Measurements from ENCODE around the gene UBAC2. TPM values are rescaled to one million over a fixed set of nuclear protein-coding genes. Genes with fewer than 3 reads are reported as not detected.

The UBAC2 gene
- total RNA-seq, 1 donor from 2014 or later, result 33.8 TPM

DNA sequence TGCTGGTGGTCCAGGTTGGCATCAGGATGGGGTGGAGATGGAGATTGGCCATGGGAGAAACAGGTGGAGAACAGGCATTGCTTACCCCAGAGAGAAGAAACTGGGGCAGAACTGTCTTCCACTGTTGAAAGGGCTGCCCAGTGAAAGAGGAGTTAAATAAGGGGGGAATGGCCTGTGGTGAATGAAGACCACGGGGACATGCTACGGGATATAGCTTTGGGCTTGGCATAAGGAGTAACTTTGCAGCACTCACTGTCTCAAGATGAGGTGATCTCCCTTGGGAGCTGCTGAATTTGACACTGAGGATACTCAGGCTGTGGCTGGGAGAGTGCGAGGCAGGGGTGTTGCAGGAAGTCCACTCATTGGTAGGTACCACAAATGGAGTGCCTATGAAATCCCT, 68.2 kb downstream of the UBAC2 start:
- no peak for DNase-seq (ENCODE audit: low read depth, low spot score)

DNA sequence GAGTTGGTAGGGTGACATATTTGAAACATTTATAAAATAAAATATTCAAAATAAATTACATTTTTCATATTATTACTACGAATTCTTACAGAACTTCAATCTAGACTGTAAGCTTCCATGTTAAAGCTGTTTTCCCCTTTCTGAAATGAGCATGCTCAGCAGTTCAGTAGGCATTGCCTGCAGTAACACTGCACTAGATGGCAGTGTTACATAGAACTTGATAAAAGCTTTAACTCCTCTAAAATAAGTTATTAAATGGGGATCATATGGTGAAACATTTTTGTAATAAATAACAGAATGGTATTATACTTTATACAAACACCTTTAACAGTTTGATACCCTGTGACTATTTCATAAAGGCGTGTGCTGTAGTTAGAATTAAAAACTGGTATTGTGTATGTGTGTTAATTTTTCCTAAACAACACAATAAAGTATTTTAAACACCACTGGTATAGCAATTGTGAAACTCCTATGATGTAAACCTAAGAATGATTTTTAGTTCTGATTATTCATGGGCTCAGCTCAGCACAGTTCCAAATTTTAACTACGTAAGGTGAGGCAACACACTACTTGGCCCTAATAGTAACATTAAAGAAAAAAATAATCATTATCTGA, 69.1 kb downstream of the UBAC2 start:
- peak; percentile 22 for DNase-seq (ENCODE audit: low read depth, low spot score)

DNA sequence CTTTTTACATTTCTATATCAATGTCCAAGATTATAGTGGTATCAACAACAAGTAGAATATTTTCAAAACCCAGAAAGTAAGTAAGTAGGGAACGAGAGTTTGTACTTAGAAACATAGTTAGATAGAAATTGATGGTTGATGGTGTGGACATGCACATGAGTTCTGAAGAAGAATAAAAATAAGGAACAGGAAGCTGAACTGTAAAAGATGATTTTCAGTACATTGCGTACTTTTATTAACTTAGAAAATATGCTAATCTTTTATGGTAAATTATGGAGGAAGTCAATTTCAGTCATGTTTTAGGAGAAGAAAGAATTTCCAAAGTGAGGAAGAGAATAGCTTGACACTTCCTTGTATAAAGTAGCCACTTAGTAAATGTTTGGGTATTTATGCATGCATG, 69.9 kb downstream of the UBAC2 start:
- no peak for DNase-seq (ENCODE audit: low read depth, low spot score)

GRCh38 chr13:99271249-99271648, 70.6 kb downstream of the UBAC2 start:
- no peak for DNase-seq (ENCODE audit: low read depth, low spot score)

GRCh38 chr13:99272481-99272880, 71.8 kb downstream of the UBAC2 start:
- no peak for DNase-seq (ENCODE audit: low read depth, low spot score)

GRCh38 chr13:99273128-99273527, 72.5 kb downstream of the UBAC2 start:
- no peak for DNase-seq (ENCODE audit: low read depth, low spot score)

- DNase-seq (ENCODE audit: low read depth, low spot score), result no peak
These were observed 74.4 kb downstream of the UBAC2 start for GRCh38 chr13:99275093-99275469.

DNA sequence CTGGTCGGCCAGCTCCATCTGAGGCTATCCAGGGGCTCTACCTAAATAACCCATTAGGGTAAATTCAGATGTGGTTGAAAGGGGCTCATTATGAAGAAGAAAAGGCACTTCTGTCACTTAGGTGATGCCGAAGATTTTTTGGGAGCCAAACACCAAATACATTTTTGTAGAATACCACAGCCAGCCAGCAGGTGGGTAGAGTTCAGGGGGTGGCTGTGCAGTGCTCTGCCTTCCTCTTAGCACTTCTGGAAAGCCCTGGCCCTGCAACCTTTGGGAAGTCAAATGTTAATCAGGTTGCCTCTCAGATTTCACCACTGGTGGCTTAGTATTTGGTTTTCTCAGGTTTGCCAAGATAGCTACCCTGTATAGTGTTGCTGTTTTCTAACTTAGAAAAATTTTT, 76.1 kb downstream of the UBAC2 start:
- no peak for DNase-seq (ENCODE audit: low read depth, low spot score)

GRCh38 chr13:99277629-99278028, 77.0 kb downstream of the UBAC2 start:
- no peak for DNase-seq (ENCODE audit: low read depth, low spot score)

DNA sequence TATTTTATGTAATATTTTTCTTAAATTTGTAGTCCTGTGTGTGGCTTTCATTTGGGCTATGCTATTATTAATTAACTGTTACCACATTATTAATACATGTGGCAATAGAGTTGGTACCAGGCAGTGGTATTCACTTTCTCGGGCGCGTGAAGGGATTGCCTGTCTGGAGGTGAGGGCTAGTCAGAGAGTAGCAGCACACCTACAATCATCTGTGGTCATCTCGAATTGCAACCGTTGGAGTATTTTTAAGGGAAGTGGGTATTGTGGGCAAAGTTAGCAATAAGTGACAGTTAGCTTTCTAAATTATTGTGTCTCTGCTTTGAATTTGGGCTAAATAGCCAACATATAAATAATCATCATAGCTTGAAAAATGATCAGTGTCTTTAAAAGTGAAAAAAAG, 77.5 kb downstream of the UBAC2 start:
- DNase-seq (ENCODE audit: low read depth, low spot score), result no peak

DNA sequence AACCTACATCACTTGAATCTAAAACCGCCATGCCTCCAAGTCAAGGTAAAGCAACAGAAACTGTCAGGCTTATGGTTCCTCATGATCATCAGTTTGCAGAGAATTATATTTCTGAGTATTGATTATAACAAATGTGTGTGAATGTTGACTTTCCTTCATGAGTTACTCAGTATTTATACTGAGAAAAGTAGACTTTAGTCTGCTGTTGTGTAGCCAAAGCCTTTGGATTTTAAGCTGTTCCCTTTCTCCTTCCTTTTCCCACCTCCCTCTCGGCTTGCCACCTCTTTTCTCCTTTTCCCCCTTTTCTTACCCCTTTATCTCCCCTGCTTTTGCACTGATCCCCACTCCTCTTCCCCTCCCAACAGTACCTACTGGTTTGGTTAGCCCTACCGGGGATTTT, 78.2 kb downstream of the UBAC2 start:
- DNase-seq (ENCODE audit: low read depth, low spot score), result no peak

GRCh38 chr13:99279637-99280036, 79.0 kb downstream of the UBAC2 start:
- DNase-seq (ENCODE audit: low read depth, low spot score), result no peak

DNA sequence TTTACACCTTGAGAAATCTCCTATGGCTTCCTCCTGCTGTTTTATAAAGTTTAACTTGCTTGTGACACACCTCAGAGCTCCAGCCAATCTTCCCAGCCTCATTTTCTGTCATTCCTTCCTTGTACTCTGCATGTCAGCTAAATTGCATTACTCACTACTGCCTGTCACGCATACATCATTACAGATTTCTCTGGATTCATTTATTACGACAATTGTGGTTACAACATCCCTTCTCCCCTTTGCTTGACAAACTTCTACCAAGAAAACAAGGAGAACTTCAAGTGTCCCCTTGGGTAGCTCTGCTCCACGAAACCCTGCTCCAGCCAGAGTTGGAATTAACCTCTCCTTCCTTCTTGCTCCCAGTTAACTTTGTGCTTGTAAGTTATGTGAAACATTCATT, 79.5 kb downstream of the UBAC2 start:
- DNase-seq (ENCODE audit: low read depth, low spot score), result no peak

GRCh38 chr13:99281811-99282263, 81.2 kb downstream of the UBAC2 start:
- no peak for DNase-seq (ENCODE audit: low read depth, low spot score)

DNA sequence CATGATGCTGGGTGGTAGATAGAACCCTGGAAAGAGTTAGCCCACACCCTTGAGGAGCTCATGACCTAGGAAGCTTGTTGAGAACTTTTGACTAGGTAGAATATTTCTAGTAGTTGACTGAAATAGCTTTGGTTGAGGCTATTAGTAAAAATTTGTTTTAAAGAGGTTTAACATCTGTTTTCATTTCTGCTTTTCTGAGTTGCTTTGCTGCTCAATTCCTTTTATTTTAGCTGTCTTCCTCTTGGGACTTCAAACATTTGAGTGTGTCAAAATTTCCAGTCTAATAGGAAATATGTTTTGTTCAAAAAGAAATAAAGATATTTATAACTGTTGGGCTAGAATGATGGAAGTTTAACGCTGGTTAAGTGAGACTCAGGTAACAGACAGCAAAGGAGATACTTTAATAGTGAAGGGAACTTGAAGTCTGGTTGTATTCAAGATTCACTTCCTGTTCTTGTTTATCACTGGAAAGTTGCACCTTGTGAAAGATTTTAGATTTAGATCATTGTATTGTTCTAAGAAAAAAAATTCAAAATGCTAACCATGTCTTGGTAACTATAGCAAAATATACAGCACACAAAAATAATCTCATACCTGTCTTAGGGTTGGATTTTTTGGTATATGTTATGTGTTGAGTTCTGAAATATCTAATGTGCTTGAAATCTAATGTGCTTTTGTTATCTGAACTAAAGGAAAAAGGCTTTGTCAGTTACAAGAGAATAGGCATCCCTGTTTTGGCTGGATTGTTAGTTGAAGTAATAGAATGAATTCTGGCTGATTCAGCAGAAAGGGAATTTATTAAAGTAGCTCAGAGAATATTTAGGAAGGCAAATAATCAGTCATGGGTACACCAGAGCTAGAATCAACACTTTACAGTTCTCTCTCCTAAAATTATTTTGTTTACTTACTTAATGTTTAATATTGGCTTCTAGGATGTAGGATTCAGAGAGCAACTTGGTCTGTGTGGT, 81.9 kb downstream of the UBAC2 start:
- DNase-seq (ENCODE audit: low read depth, low spot score), result no peak

- no peak for DNase-seq (ENCODE audit: low read depth, low spot score)
These were observed 85.0 kb downstream of the UBAC2 start for GRCh38 chr13:99285432-99286182.

DNA sequence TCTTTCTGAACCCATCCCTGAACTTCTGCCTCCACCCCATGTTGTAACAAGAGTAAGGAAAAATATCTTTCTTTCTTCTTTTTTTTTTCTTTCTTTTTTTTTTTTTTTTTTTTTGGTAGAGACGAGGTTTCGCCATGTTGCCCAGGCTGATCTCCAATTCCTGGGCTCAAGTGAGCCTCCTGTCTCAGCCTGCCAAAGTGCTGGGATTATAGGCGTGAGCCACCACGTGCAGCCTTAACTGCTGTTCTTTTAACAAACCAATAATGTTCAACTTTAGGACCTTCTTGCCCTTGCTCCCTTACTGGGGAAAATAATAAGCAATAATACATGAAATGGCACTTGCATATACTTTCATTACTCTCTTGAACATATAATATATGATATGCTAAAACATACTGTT, 86.9 kb downstream of the UBAC2 start:
- DNase-seq (ENCODE audit: low read depth, low spot score), result no peak

DNA sequence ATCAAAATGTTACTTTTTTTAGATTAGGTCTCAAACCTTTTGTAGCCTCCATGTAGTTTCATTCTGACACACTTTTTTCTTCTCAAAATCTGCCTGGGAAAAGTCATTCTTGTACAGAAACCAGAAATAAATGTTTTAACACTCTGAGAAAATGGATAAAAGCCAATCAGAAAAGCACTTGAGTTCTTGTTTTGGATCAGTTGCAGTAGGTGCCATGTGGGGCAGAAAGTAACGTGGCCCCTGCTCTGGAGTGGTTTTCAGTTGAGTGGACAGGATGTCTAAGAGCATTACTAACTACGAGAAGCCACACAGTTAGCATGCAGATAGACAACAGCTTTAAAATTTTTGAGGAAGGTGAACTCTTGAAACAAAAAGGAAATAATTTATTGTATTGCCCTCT, 87.4 kb downstream of the UBAC2 start:
- DNase-seq (ENCODE audit: low read depth, low spot score), result no peak

GRCh38 chr13:99289271-99289670, 88.6 kb downstream of the UBAC2 start:
- DNase-seq (ENCODE audit: low read depth, low spot score), result no peak

DNA sequence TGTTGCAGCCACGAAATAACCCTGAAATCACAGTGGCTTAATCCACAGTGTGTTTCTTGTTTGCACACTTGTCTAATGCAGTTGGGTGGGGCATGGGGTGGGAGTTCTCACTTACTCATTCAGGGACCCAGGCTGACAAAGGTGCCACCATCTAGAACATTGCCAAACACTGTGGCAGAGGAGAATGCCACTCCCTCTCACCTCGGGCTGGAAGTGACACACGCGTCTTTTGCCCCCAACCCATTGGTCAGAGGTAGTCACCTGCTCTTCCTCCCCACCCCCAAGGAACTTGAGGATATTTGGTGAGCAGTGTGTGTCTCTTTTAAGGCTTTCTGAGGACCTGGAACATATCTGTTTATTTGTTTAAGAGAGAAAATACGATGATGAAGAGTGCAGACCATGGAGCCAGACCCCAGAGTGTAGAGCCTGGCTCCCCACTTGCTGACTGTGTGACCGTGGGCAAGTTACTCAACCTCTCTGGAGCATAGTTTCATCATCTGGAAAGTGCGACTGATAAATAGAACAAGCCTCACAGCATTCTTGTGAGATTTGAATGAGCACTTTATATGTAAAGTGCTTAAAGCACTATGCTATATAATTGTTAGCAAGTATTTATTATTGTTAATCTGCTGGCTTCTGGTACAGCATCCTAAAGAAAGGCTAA, 89.2 kb downstream of the UBAC2 start:
- no peak for DNase-seq (ENCODE audit: low read depth, low spot score)

DNA sequence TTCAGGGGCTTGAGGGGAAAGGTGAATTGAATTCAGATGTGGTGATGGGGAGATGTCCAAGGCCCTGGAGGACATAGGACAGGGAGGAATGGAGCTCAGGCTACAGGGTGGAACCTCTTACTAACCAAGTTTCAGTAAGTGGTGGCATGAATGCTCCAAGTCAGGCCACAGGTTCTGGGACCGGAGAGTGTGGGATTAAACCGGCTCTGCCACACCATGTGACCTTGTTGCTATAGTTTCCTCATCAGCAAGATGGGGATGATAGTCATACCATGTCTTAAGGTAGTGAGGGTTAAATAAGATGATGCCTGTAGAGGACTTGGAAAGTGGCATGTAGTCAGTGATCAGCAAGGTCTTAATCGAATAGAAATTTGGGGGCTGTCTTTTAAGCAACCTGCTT, 90.2 kb downstream of the UBAC2 start:
- DNase-seq (ENCODE audit: low read depth, low spot score), result no peak

DNA sequence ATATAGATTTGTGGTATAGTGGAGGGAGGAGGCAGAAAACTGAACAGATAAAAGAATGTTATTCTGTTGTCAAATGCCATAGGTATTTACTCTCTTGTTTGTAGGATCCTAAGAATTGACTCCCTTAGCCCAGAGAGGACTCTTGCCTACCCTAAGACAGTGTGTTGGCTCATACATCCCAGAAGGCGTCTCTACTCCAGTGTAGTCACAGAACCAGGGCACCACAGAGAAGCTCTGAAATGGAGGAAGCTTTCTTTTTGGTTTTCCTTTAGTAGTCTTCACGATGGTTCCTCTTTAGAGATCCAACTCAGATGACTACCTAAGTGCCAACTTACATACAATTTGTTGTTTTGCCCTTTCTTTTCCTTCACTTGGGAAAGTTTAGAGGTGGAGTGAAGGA, 92.5 kb downstream of the UBAC2 start:
- DNase-seq (ENCODE audit: low read depth, low spot score), result no peak
